ENCODE data around the gene JSRP1.

DNA sequence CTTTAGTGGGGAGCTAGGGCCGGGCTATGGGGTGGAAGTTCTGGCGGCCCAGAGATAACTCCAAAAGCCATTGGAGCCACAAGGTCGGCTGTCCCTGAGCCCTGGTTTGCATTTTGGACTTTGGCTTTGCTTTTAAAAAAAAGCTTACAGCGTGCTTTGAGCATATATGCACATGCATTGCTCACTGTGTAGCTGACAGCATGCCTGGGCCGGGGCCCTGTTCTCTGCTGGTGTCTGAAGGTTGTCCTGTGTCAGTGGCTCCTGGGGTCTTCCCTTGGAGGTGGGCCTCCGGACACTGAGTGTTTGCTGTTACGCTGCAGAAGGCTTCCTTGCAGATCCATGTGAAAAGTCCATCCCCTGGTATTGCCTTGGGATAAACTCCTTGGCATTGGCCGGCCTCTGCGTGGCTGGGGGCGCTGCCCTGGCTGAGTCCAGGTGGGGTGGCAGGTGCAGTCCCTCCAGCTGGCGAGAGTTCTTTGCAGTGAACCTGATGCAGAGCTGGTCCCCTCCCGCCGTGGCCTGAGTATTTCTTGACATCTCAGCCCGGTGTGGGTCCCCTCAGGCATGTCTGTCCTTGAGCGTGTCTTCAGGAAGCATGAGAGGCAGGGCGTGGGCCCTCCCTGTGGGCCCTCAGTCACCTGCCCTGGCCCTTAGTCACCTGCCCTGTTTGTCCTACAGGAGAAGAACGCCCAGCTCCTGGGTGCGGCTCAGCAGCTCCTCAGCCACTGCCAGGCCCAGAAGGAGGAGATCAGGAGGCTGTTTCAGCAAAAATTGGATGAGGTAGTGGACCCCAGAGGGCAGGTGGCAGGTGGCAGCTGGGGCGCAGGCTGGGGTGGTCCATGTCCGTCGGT is 43.1 kb downstream of the JSRP1 start:
- TF ChIP-seq YY1 (IDR thresholded peaks at IDR 0.05; ENCODE audit: low read depth) (no peak), CREB1 (IDR thresholded peaks at IDR 0.05; ENCODE audit: low read depth) (no peak), CEBPB (IDR thresholded peaks at IDR 0.05) (no peak)
- TF ChIP-seq, protein P1, sequence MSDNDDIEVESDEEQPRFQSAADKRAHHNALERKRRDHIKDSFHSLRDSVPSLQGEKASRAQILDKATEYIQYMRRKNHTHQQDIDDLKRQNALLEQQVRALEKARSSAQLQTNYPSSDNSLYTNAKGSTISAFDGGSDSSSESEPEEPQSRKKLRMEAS (IDR thresholded peaks at IDR 0.05): no peak
- TF ChIP-seq, protein P2, sequence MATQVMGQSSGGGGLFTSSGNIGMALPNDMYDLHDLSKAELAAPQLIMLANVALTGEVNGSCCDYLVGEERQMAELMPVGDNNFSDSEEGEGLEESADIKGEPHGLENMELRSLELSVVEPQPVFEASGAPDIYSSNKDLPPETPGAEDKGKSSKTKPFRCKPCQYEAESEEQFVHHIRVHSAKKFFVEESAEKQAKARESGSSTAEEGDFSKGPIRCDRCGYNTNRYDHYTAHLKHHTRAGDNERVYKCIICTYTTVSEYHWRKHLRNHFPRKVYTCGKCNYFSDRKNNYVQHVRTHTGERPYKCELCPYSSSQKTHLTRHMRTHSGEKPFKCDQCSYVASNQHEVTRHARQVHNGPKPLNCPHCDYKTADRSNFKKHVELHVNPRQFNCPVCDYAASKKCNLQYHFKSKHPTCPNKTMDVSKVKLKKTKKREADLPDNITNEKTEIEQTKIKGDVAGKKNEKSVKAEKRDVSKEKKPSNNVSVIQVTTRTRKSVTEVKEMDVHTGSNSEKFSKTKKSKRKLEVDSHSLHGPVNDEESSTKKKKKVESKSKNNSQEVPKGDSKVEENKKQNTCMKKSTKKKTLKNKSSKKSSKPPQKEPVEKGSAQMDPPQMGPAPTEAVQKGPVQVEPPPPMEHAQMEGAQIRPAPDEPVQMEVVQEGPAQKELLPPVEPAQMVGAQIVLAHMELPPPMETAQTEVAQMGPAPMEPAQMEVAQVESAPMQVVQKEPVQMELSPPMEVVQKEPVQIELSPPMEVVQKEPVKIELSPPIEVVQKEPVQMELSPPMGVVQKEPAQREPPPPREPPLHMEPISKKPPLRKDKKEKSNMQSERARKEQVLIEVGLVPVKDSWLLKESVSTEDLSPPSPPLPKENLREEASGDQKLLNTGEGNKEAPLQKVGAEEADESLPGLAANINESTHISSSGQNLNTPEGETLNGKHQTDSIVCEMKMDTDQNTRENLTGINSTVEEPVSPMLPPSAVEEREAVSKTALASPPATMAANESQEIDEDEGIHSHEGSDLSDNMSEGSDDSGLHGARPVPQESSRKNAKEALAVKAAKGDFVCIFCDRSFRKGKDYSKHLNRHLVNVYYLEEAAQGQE (IDR thresholded peaks at IDR 0.05; ENCODE audit: low read depth): no peak

All from Ishikawa (cell line).